ENCODE measurements around the gene TAB2. TPM values are rescaled to one million over a fixed set of nuclear protein-coding genes. Genes with fewer than 3 reads are reported as not detected.

TAB2 gene
- total and polyA plus RNA-seq, 2 experiments from 2014 or later: 19.8 to 59.2 TPM

DNA sequence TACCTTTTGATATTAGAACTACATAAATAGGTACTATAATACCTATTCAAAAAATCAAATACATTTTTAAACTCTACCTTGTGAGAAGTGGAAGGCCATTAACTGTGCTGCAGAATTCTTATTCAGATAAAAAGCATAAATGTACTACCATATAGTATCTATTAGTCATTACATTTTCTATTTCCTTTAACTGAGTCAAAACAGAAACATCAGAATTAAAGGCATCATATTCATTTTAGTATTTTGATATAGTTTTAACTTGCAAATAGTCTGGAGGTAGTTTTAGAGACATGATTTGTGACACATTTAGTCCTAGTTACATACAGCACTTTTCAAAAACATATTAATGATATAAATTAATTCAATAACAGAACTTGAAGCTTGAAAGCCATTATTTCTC, 39.9 kb upstream of the TAB2 start (continued):
- TF ChIP-seq ZNF462 (CRISPR knock-in tag; IDR thresholded peaks at IDR 0.05): no peak
- TF ChIP-seq STAT1 (IDR thresholded peaks at IDR 0.05; ENCODE audit: unreplicated experiment): no peak
- TF ChIP-seq ZNF331 (CRISPR knock-in tag; IDR thresholded peaks at IDR 0.05; ENCODE audit: low read depth): no peak

GRCh38 chr6:149278997-149279396, 38.5 kb upstream of the TAB2 start:
- H3K9me2 ChIP-seq (ENCODE audit: insufficient read depth): no peaks in the 10 kb centered on the region
- no peak overlapping the region for H2AFZ ChIP-seq
- H3K27ac ChIP-seq (ENCODE audit: low read depth): no peak overlapping the region
- ATAC-seq: no peak
- no peak for TF ChIP-seq ZNF462 (CRISPR knock-in tag; IDR thresholded peaks at IDR 0.05)
- no peak for TF ChIP-seq NANOG (IDR thresholded peaks at IDR 0.05; ENCODE audit: borderline replicate concordance)
- TF ChIP-seq JUNB (IDR thresholded peaks at IDR 0.05; ENCODE audit: unreplicated experiment): no peak
- TF ChIP-seq CTCF (conservative IDR thresholded peaks at IDR 0.05; ENCODE audit: low read depth in 2 of 2): no peak
- no peak for TF ChIP-seq EZH2 (IDR thresholded peaks at IDR 0.05; ENCODE audit: low read depth, unreplicated experiment)
- no peaks in the 10 kb centered on the region for H3K27me3 ChIP-seq (ENCODE audit: insufficient read depth)
- no peaks in the 10 kb centered on the region for H3F3A ChIP-seq (replicated peaks; ENCODE audit: low read depth)
- Mint-ChIP-seq H3K36me3 (ENCODE audit: low read depth) (no peaks in the 10 kb centered on the region), H3K9me3 (no peaks in the 10 kb centered on the region), H3K27me3 (ENCODE audit: insufficient read depth, low read depth, poor library complexity) (no peaks in the 10 kb centered on the region), H3K4me3 (no peak overlapping the region), H3K27ac (no peak overlapping the region), H3K4me1 (no peaks in the 10 kb centered on the region)
- H3K4me1 ChIP-seq (ENCODE audit: insufficient read depth): no peaks in the 10 kb centered on the region
- no peaks in the 10 kb centered on the region for H3K79me2 ChIP-seq (replicated peaks; ENCODE audit: insufficient read depth)
- no peaks in the 10 kb centered on the region for H4K20me1 ChIP-seq (replicated peaks; ENCODE audit: insufficient read depth)
- DNase-seq (ENCODE audit: low spot score): no peak
- H3K4me2 ChIP-seq: no peak overlapping the region
- H3K4me3 ChIP-seq: no peak overlapping the region
- no peaks in the 10 kb centered on the region for H3K36me3 ChIP-seq (ENCODE audit: insufficient read depth)
